CD4-positive, alpha-beta T cell treated with Interleukin-6 at 100 ng/mL for 8 hours (primary cell): ENCODE data around the gene PRR35.

Source experiments
- DNase-seq: peaks from one replicate; pipeline ENCODE4 v3.0.0-alpha.2; 2020; ENCODE audit warnings: mixed read lengths, low spot score

PRR35 gene

GRCh38 chr16:560204-560700, at the start of gene PRR35:
PRR35 (plus strand) TSS chr16:560394; CDS start chr16:563295, 2,901 bp downstream.
- DNase-seq = no peak

GRCh38 chr16:512802-513201, 47.4 kb upstream of the PRR35 start:
- no peak for DNase-seq

GRCh38 chr16:513950-514349, 46.2 kb upstream of the PRR35 start:
- DNase-seq = no peak

- no peak for DNase-seq
These were observed 44.8 kb upstream of the PRR35 start for GRCh38 chr16:515175-515938.

GRCh38 chr16:515939-516226, 44.3 kb upstream of the PRR35 start:
- DNase-seq = no peak

GRCh38 chr16:516301-516700, 43.9 kb upstream of the PRR35 start:
- no peak for DNase-seq

GRCh38 chr16:518858-519257, 41.3 kb upstream of the PRR35 start:
- no peak for DNase-seq

- DNase-seq = no peak
These were observed 40.8 kb upstream of the PRR35 start for GRCh38 chr16:519425-519824.

- no peak for DNase-seq
These were observed 40.1 kb upstream of the PRR35 start for GRCh38 chr16:519841-520687.

- DNase-seq = no peak
These were observed 39.3 kb upstream of the PRR35 start for GRCh38 chr16:520847-521246.

GRCh38 chr16:521381-522210, 38.6 kb upstream of the PRR35 start:
- no peak for DNase-seq

GRCh38 chr16:522320-523096, 37.7 kb upstream of the PRR35 start:
- no peak for DNase-seq

- DNase-seq = no peak
These were observed 37.0 kb upstream of the PRR35 start for GRCh38 chr16:523097-523741.

- DNase-seq = no peak
These were observed 35.7 kb upstream of the PRR35 start for GRCh38 chr16:524274-525040.

GRCh38 chr16:525123-525519, 35.1 kb upstream of the PRR35 start:
- DNase-seq = no peak

GRCh38 chr16:525520-526180, 34.5 kb upstream of the PRR35 start:
- DNase-seq = peak; percentile 53

- no peak for DNase-seq
These were observed 33.8 kb upstream of the PRR35 start for GRCh38 chr16:526181-527014.

GRCh38 chr16:527015-527903, 32.9 kb upstream of the PRR35 start, which contains the start of gene CAPN15:
CAPN15 (plus strand) TSS chr16:527712; CDS start chr16:546839, 19,127 bp downstream.
- DNase-seq = peak; percentile 79
